Measurements from ENCODE around the gene C13orf42.

C13orf42 gene

GRCh38 chr13:51065372-51066090, 45.5 kb downstream of the C13orf42 start:
- no peak for DNase-seq (ENCODE audit: low read depth)

GRCh38 chr13:51064753-51065152, 46.3 kb downstream of the C13orf42 start:
- DNase-seq (ENCODE audit: low read depth), result no peak

- no peak for DNase-seq (ENCODE audit: low read depth)
Observed at GRCh38 chr13:51063909-51064308, 47.2 kb downstream of the C13orf42 start.

GRCh38 chr13:51058461-51059167, 52.5 kb downstream of the C13orf42 start:
- DNase-seq (ENCODE audit: low read depth), result no peak

GRCh38 chr13:51057906-51058305, 53.2 kb downstream of the C13orf42 start:
- DNase-seq (ENCODE audit: low read depth), result no peak

- DNase-seq (ENCODE audit: low read depth), result no peak
Observed at GRCh38 chr13:51057001-51057400, 54.1 kb downstream of the C13orf42 start.

- no peak for DNase-seq (ENCODE audit: low read depth)
Observed at GRCh38 chr13:51052581-51052980, 58.5 kb downstream of the C13orf42 start.

- no peak for DNase-seq (ENCODE audit: low read depth)
Observed at GRCh38 chr13:51050021-51050830, 60.8 kb downstream of the C13orf42 start.

- DNase-seq (ENCODE audit: low read depth), result no peak
Observed at GRCh38 chr13:51048616-51049015, 62.5 kb downstream of the C13orf42 start.

GRCh38 chr13:51048166-51048461, 63.0 kb downstream of the C13orf42 start:
- no peak for DNase-seq (ENCODE audit: low read depth)

- DNase-seq (ENCODE audit: low read depth), result no peak
Observed at GRCh38 chr13:51047434-51048165, 63.5 kb downstream of the C13orf42 start.

- DNase-seq (ENCODE audit: low read depth), result no peak
Observed at GRCh38 chr13:51045451-51045850, 65.6 kb downstream of the C13orf42 start.

GRCh38 chr13:51044023-51044665, 66.9 kb downstream of the C13orf42 start:
- DNase-seq (ENCODE audit: low read depth), result no peak

- no peak for DNase-seq (ENCODE audit: low read depth)
Observed at GRCh38 chr13:51043310-51043709, 67.8 kb downstream of the C13orf42 start.

- no peak for DNase-seq (ENCODE audit: low read depth)
Observed at GRCh38 chr13:51041710-51042109, 69.4 kb downstream of the C13orf42 start.

- no peak for DNase-seq (ENCODE audit: low read depth)
Observed at GRCh38 chr13:51041126-51041525, 69.9 kb downstream of the C13orf42 start.

GRCh38 chr13:51040431-51040830, 70.6 kb downstream of the C13orf42 start:
- no peak for DNase-seq (ENCODE audit: low read depth)

- DNase-seq (ENCODE audit: low read depth), result no peak
Observed at GRCh38 chr13:51036418-51036817, 74.7 kb downstream of the C13orf42 start.

GRCh38 chr13:51035978-51036377, 75.1 kb downstream of the C13orf42 start:
- no peak for DNase-seq (ENCODE audit: low read depth)

- no peak for DNase-seq (ENCODE audit: low read depth)
Observed at GRCh38 chr13:51035469-51035868, 75.6 kb downstream of the C13orf42 start.

GRCh38 chr13:51034906-51035305, 76.2 kb downstream of the C13orf42 start:
- DNase-seq (ENCODE audit: low read depth), result no peak

Data from stimulated activated CD8-positive, alpha-beta memory T cell treated with anti-CD3 and anti-CD28 coated beads, Interleukin-7, amount 100 ng/mL, for 24 hours (primary cell).